ENCODE results near the gene C10orf143. TPM values are rescaled to one million over a fixed set of nuclear protein-coding genes. Genes with fewer than 3 reads are reported as not detected.

The C10orf143 gene
- 0.17 and 0.32 TPM in 2 replicates for polyA plus RNA-seq

DNA sequence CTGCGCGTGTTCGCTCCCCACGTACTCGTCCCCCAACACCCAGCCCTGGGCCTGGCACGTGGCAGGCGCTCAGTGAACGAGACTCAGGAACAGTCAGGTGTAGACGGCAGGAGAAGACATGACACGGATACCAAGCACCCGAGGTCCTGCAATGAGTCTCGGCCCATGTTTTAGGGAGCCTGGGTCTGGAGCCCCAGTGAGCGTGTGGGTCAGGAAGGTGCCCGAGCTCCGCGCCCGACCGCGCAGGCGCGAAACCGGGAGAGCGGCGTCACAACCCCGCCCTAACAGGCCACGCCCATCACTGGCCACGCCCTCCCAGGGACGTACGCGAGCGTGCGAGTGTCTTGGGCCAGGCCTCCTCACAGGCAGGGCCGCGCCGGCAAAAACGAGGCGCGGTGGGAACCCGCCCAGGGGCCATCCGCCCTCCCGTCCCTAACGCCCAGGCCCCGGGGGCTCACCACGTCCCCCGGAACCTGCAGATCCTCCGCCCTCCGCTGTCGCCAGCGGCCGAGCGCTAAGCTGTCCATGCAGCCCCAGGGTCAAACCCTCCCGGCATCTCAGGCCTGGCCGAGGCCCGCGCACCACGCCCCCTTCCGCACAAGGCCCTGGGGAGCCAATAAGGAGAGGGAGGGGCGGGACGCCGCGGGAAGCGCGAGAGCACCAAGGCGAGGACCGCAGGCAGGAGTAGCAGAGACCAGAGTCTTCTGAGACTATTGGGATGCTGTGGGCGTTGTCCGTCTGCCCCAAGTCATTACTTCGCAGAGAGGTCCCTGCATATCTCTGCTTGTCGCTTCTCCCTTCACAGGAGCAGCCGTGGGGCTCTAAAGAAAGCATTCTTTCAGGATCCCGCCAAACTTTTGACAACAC, at the start of gene C10orf143:
TSS of gene C10orf143 (minus strand) at position 585 of the 867 bp plus-strand sequence. CDS start at position 527, 58 bp downstream.

DNA sequence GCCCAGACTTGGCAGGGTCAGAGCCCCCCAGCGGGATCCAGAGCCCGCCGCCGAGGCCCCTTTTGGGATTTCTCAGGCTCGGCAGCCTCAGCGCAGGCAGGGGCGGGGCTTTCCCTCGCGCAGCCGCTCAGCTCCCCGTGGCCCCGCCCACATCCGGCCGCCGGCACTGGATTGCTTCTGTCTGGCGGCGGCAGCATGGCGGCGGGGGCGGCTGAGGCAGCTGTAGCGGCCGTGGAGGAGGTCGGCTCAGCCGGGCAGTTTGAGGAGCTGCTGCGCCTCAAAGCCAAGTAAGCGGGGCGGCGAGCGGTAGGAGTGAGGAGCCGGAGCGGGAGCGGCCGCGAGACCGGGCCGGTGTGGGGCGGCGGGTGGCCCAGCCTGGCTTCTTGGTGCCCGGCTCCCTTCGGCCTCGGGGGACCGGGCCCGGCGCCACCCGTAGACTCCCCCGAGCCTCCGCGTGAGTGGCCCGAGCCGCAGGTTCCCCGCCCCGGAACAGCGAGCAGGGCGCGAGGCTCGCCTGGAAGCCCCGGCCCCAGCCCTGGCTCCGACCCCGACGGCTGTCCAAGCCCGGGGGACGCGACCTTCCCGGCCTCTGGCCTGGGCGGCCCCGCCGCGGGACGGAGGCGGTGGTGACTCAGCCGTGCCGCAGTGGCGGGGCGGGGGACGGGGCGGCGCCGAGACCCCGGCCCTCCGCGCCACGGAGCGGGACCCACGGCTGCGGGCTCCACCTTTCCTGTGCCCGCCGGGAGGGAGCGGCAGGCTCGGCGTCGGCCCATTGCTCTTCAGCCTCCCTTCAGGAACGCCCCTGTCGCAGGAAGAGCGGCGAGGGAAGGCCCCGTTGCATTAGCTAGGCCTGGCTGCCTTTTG, 25.8 kb upstream of the C10orf143 start, which contains the start of gene GLRX3:
TSS of gene GLRX3 (plus strand) at position 166 of the 864 bp plus-strand sequence. CDS start at position 196, 30 bp downstream.

Other genes starting within 250 kb of the C10orf143 start
- 12.1 and 16.4 TPM in 2 replicates for gene EBF3, start 146.6 kb downstream of the C10orf143 start, polyA plus RNA-seq
- gene GLRX3, start 25.6 kb upstream of the C10orf143 start, polyA plus RNA-seq, result 62.0 and 76.3 TPM in 2 replicates

Measured in Purkinje cell (primary cell).